HG02623 (cell line): ENCODE results near the gene OR10H1.
"Not testable (repeated sequence)": the region's sequence is repeated elsewhere in the genome, so short reads cannot be mapped to it uniquely, and the experiment has no call there.

Experiments used
- ATAC-seq: cut with Tn5 transposase; IDR thresholded peaks from one replicate; pipeline ENCODE4 v1.9.1; 2021; ENCODE audit warnings: moderate library complexity; ENCODE audit not compliant: unreplicated experiment

The OR10H1 gene, protein sequence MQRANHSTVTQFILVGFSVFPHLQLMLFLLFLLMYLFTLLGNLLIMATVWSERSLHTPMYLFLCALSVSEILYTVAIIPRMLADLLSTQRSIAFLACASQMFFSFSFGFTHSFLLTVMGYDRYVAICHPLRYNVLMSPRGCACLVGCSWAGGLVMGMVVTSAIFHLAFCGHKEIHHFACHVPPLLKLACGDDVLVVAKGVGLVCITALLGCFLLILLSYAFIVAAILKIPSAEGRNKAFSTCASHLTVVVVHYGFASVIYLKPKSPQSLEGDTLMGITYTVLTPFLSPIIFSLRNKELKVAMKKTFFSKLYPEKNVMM

DNA sequence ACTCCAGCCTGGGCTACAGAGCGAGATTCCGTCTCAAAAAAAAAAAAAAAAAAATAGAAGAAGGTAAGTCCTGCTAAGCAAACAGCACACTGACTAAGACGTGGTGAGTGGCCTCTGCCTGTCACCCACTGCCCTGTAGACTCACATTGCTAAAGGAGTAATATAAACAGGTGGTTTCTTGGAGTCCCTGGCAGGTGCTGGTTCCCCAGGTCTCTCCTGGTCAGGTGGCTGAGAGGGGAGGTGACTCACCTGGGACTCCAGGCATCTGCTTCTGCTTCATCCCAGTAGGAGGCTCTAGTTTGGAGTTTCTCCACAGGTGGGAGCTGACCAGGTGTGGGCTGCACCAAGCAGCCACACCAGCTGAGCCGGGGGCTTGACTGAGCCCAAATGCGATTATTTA, at the start of gene OR10H1:
OR10H1 (minus strand) TSS at position 359 of the 400 bp plus-strand sequence. CDS start 7,627 bp downstream, outside the sequence.
- ATAC-seq, result no peak

DNA sequence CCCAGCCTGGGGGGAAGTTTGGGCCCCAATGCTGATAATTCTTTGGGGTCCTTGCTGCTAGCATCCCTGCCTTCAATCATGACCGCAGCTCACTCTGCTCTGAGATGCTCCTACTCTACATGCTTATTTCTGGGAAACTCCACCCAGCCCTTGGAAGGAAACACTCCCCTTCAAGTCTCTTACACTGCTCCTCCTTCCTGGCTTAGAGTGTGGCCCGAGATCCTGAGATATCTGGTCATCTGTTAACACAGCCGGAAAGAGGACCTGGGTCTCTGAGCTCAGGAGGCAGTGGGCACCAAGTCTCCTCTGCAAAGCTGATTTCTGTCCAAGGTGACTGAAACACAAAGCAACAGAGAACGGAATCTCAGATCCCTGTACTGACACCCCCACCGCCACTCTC, 49.4 kb upstream of the OR10H1 start:
- ATAC-seq, result no peak

DNA sequence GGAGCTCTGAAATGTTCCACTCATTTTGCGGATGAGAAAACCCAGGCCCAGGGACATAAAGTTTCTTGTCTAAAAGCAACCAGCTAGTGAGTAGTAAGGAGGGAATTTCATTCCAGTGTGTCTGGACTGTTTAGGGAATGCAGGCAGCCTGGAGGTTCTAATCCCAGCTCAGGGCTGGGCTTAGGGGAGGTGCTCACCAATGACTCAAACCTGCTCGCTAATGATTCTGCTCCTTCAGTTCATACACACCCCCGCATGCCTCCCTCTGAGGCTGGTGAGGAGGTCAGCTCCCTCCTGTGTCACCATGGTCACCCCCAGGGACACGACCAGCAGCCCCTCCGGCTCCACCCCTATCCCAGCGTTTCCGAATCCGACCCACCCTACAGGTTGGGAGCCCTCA, 47.8 kb upstream of the OR10H1 start:
- no peak for ATAC-seq

DNA sequence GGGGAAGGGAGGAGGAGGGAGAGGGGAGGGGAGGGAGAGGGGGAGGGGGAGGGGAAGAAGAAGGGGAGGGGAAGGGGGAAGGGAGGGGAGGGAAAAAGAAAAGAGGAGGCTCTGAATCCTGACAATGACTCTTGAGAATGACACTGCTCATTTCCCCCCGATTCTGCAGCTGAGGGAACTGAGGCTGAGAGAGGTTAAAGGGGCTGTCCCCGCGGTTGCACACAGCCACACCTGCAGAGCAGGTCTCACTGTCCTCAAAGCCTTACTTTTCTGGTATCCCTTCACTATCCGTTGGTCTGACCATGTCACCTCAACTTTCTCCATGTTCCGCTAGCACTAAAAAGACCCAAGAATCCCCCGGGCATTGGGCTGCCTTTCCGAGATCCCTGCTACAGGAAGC, 47.0 kb upstream of the OR10H1 start:
- ATAC-seq, result no peak

DNA sequence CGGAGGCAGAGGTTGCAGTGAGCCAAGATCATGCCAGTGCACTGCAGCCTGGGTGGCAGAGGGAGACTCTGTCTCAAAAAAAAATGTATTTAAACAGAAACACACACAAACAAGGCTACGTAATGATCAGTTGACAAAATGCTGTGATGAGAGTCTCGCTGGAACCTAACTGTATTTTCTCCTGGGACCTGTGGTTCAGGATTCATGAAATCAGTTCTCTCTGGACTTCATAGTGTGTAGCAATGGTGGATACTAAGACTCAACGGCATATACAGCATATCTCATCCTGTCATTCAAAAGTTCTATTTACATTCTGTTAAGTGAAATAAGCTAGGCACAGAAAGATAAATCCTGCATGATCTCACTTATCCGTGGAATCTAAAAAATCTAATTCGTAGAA, 45.1 kb upstream of the OR10H1 start:
- no peak for ATAC-seq

DNA sequence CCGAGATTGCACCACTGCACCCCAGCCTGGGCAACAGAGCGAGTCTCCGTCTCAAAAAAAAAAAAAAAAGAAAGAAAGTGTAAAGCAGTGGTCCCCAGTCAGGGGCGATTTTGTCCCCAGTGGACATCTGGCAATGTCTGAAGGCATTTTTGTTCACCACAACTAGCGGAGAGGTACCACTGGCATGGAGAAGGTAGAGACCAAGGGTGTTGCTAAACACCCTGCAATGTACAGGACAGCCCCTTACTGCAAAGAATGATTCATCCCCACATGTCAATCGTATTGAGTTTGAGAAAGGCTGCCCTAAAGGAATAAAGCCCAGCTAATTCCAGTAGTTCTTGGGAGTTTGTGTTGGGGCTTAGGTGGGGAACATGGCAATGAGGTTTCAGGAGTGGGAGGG, 43.7 kb upstream of the OR10H1 start:
- no peak for ATAC-seq

DNA sequence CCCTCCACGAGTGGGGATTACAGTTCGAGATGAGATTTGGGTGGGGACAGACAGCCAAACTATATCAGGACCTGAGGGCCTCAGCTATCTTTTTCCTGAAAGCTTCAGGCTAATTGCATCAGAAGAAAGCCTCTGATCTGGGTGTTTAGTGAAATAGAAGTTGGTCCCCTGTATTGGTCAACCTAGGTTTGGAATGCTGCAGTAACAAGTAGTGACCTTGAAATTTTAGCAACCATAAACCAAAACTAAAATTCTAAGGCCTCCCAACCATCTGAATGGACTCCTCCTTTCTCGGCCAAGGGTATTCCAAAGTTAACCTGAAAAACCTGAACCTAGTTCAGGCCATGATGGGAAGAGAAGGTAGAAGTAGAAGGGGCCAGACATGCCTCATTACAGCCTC, 34.9 kb upstream of the OR10H1 start:
- no peak for ATAC-seq

DNA sequence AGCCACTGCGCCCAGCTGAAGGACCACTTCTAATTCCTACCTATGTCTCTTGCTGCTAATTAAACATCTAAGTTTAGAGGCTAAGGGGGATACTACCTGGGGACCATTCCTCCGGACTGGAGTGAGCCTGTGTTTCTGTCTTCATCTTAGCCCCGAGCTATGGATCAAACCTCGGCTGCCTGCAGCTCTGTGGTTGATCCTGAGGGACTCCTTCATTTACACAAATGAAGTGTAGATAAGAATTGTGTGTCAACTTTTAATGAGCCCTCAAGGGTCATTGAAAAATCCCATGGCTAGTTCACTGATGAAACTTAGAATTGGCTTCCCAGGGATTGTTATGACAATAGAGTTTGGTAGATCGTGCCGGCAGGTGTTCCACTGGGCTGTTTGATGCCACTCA, 31.5 kb upstream of the OR10H1 start:
- no peak for ATAC-seq

DNA sequence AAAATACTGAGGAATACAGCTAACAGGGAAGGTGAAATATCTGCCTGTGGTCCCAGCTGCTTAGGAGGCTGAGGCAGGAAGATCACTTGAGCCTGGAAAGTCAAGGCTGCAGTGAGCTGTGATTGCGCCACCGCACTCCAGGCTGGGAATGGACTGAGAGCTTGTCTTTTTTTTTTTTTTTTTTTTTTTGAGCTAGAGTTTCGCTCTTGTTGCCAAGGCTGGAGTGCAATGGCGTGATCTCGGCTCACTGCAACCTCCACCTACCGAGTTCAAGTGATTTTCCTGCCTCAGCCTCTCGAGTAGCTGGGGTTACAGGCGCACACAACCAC, 28.4 kb upstream of the OR10H1 start:
- not testable (repeated sequence) for ATAC-seq

DNA sequence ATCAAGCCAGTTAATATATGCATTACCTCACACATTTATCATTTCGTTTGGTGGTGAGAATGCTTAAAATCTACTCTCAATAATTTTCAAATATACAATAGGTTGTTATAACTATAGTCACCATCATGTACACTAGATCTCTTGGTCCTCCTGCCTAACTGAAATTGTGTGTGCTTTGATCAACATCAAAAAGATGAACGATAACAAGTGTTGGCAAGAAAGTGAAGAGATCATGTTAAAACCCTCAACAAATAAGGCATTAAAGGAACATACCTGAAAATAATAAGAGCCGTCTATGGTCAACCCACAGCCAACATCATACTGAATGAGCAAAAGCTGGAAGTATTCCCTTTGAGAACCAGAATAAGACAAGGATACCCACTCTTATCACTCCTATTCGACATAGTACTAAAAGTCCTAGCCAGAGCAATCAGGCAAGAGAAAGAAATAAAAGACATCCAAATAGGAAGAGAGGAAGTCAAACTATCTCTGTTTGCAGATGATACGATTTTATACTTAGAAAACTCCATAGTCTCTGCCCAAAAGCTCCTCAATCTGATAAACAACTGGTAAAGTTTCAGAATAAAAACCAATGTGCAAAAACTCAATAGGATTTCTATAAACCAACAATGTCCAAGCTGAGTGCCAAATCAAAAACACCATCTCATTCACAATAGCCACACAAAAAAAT, 27.9 kb upstream of the OR10H1 start:
- no peak for ATAC-seq

DNA sequence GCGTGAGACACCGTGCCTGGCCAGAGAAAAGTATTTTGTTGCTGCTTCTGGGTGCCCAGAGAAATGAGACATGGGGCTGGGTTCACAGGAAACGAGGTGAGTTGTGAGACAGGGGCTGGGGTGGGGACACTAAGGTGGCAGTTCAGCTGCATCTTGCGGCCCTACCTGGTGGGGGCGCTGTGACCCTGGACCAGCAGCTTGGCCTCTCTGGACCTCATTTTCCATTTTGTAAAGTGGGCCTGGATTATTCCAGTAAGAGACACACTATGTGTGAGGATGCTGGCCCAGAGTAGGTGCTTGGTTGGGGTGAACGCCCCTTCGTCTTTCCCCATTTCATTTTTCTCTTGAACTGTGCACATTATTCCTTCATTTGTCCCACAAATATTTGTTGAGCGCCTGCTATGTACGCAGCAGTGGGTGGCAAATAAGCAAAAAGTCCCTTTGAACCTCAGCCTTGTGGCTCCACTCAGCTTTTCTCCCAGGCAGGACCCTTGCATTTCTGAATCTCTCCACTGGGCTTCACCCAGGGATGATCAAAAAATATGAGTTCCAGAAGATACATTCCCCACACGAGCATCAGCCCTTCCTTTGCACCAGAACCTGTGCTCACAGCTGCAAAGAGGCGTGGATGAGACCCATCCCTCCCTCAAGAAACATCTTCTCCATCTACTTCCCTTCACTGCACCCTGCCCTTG, 26.6 kb upstream of the OR10H1 start:
- ATAC-seq, result no peak

DNA sequence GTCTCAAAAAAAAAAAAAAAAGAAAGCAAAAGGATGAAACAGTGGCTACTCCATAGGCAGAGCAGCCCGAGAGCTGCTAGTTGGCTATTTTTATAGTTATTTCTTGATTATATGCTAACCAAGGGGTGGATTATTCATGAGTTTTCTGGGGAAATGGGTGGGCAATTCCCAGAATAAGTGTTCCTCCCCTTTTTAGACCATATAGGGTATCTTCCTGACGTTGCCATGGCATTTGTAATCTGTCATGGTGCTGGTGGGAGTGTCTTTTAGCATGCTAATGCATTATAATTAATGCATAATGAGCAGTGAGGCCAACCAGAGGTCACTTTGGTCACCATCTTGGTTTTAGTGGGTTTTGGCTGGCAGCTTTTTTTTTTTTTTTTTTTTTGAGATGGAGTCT, 25.4 kb upstream of the OR10H1 start:
- ATAC-seq, result no peak

DNA sequence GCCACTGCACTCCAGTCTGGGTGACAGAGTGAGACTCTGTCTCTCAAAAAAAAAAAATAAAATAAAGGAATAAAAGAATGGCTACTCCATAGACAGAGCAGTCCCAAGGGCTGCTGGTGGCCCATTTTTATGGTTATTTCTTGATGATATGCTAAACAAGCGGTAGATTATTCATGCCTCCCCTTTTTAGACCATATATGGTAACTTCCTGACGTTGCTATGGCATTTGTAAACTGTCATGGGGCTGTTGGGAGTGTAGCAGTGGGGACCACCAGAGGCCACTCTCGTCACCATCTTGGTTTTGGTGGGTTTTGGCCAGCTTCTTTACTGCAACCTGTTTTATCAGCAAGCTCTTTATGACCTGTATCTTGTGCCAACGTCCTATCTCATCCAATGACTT, 24.4 kb upstream of the OR10H1 start:
- ATAC-seq, result not testable (repeated sequence)

DNA sequence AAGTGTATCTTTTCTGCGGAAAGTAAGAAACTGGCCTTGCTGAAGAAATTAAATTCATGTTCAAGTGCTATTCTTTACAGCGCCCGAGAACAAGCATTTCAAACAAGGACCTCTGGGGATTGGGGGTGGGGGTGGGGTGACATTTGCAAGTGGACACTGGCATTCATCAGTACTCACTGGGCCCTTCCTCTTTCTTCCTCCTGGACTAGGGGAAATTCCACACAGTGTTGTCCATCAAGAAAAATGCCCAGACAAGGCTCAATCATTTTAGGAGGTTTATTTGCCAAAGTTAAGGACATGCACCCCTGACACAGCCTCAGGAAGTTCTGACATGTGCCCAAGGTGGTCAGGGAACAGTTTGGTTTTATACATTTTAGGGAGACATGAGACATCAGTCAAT, 22.9 kb upstream of the OR10H1 start:
- ATAC-seq, result no peak

DNA sequence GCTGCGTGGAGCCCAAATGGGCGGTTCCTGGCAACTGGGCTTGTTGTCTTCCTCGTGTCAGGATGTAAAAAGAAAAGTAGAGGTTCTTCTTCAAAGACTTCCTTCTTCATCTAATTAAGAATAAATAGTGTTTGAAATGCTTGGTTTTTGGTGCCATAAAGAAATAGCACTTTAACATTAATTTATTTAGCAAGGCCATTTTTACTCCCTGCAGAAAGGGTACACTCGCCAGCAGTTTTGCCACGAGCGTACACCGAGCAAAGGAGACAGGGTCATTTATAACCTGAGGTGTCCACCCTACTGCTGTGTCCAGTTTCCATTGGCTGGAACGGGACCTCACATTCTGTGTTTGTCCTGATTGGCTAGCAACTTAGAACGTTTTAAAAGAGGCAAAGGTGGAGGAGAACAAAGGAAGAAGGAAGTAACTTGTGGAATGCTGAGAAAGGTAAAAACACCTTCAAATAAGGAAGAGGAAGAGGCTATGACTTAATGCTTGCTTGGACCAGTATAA, 21.8 kb upstream of the OR10H1 start:
- no peak for ATAC-seq

DNA sequence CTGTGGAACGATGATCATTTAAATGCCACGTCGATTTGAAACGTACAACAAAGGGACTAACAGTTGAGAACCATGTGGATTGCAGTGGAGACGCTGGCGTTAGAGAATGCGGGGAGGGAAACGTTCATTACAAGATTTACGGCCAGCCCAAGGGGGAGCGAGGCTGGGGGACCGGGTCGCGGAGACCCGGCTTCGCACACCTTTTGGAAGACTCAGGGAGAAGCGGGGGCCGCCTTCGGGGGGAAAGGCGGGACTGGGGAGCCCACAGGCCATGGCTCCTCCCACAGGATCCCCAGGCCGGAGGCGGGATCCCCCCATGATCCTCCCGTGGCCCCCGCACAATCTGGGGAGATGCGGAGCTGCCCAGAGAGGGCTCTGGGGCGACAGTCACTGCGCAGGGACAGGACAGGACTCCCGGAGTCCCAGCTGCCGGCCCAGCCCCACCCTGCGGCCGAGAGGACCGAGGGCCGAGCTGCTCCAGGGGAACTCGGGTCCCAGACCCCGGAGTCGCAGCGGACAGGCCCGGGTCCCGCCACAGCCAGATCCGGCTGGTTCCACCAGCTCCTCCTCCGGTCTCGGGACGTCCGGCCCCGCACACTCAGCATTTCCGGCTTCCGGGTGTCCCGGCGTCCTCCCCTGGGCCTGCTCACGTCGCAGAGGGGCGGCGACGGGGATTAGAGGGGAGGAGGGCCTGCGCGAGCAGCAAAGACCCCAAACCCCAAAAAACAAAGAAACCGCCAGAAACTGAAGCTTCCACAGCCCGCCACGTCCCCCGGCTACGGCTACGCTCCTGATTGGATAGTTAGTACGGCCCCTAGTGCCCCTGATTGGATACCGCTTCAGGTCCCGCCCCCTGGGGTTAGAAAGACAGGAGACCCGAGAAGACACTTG, 21.1 kb upstream of the OR10H1 start:
- ATAC-seq, result peak; percentile 94

DNA sequence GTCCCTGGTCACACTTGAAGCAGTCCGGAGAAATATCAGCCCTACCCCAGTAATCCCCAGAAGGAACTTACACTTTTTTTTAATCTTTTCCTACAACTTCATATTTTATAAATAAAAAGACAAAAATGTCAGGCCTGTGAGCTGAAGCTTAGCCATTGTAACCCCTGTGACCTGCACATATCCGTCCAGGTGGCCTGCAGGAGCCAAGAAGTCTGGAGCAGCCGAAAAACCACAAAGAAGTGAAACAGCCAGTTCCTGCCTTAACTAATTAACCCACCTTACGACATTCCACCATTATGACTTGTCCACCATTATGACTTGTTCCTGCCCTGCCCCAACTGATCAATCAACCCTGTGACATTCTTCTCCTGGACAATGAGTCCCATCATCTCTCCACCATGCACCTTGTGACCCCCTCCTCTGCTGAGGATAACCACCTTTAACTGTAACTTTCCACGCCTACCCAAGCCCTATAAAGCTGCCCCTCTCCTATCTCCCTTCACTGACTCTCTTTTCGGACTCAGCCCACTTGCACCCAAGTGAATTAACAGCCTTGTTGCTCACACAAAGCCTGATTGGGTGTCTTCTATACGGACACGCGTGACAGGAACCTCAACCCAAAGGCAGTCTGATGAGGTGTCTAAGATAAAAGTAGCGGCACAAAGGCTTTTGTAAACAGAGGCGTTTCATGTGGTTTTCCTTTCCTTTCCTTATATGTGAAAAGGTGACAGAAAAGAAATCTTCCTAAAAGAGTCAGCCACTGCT, 20.3 kb upstream of the OR10H1 start:
- not testable (repeated sequence) for ATAC-seq

DNA sequence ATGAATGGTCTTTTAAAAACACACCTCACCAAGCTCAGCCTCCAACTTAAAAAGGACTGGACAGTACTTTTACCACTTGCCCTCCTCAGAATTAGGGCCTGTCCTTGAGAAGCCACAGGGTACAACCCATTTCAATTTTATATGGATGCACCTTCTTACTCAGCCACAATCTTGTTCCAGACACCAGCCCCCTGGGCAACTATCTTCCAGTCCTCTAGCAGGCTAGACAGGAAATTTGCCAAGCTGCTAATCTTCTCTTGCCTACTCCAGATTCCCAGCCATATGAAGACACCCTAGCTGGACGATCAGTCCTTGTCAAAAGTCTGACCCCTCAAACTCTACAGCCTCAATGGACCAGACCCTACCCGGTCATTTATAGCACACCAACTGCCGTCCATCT, 18.8 kb upstream of the OR10H1 start:
- not testable (repeated sequence) for ATAC-seq

DNA sequence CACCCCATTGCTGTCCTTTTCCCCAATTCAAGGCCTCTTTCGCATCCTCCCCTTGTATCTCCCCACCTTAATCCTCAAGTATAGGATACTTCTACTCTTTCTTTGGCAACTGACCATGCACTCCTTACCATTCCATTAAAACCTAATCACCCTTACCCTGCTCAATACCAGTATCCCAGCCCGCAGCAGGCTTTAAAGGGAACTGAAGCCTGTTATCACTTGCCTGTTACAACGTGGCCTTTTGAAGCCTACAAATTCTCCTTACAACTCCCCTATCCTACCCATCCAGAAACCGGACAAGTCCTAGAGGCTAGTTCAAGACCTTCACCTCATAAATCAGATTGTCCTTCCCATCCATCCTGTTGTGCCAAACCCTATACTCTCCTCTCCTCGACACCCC, 16.2 kb upstream of the OR10H1 start:
- ATAC-seq, result no peak

DNA sequence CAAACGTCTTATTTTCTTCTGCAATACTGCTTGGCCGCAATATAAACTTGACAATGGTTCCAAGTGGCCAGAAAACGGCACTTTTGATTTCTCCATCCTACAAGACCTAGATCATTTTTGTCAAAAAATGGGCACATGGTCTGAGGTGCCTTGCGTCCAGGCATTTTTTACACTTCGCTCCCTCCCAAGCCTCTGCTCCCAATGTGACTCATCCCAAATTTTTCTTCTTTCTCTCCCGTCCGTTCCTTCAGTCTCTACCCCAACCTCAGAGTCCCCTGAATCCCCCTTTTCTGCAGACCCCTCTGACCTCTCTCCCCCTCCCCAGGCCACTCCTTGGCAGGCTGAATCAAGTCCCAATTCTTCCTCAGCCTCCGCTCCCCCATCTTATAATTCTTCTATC, 14.3 kb upstream of the OR10H1 start:
- ATAC-seq, result no peak
